GM12878 (cell line): Measurements from ENCODE around the gene DIP2B. TPM values are rescaled to one million over a fixed set of nuclear protein-coding genes. Genes with fewer than 3 reads are reported as not detected.
A peak's percentile ranks its signal among the peaks of the same experiment; 100 is the strongest.

Experiments
- ATAC-seq: fragments of 200-7000 bp; cut with Tn5 transposase; 3 replicates; pipeline ENCODE4 v1.9.1; 2020; ENCODE audit warnings: mild to moderate bottlenecking, moderate library complexity
- BruUV-seq: library from RNA; stranded (reverse); fragments of 400-500 nt; replicated peaks from 2 replicates; lab custom pipeline; 2021; lab: Mats Ljungman, UMichigan
- CTCF ChIA-PET: fragments of 300-600 bp; sonication (Branson Sonifier 250); formaldehyde crosslinking; extraction: SDS; loops from one replicate; lab custom pipeline; 2021; ENCODE audit warnings: inconsistent platforms; lab: Yijun Ruan, JAX
- POLR2A ChIA-PET: fragments of 350-600 bp; formaldehyde crosslinking; extraction: SDS; loops from one replicate; lab custom pipeline; 2021; ENCODE audit warnings: inconsistent platforms; lab: Charles Lee
- RAD21 ChIA-PET: fragments of 300-600 bp; sonication (Branson Sonifier 250); formaldehyde crosslinking; loops from one replicate; lab custom pipeline; 2023; ENCODE audit warnings: antibody characterized with exemption; ENCODE audit not compliant: unreplicated experiment; lab: Charles Lee
- SMC1A ChIA-PET: fragments of 300-600 bp; sonication (Branson Sonifier 250); formaldehyde crosslinking; loops from one replicate; lab custom pipeline; 2023; ENCODE audit not compliant: unreplicated experiment, uncharacterized antibody; lab: Charles Lee
- DNase-seq: peaks from one replicate; pipeline ENCODE4 v3.0.0-alpha.2; 2011; ENCODE audit warnings: low read depth, low spot score
- FAIRE-seq: peaks from 3 replicates; lab custom pipeline; 2011; peaks lifted over from hg19 to GRCh38; lab: Jason Lieb, UNC
- H2AFZ ChIP-seq: 2 replicates; pipeline ENCODE4 v1.6.0; 2011; ENCODE audit warnings: low read depth, low read length, control low read depth; ENCODE audit not compliant: control insufficient read depth
- H3K27ac ChIP-seq: 2 replicates; pipeline ENCODE4 v1.5.1; 2011; ENCODE audit warnings: control low read depth; ENCODE audit not compliant: control insufficient read depth, insufficient read depth
- H3K27me3 ChIP-seq, 2 experiments: replicated peaks in 1 of 2; 2 replicates each; pipeline versions ENCODE4 v1.6.0 to v1.6.1; 2011; ENCODE audit warnings: low read length in 1 of 2; ENCODE audit not compliant: control insufficient read depth in 2 of 2, insufficient read depth in 2 of 2
- H3K36me3 ChIP-seq, 2 experiments: 2 replicates each; pipeline ENCODE4 v1.5.1; 2011; ENCODE audit warnings: low read length in 1 of 2; ENCODE audit not compliant: control insufficient read depth in 2 of 2, insufficient read depth in 2 of 2
- H3K4me1 ChIP-seq: 2 replicates; pipeline ENCODE4 v1.6.1; 2011; ENCODE audit warnings: mild to moderate bottlenecking, low read length, moderate library complexity, mixed read lengths; ENCODE audit not compliant: control insufficient read depth, insufficient read depth
- H3K4me2 ChIP-seq: 2 replicates; pipeline ENCODE4 v1.6.0; 2011; ENCODE audit warnings: control low read depth; ENCODE audit not compliant: control insufficient read depth, insufficient read depth
- H3K4me3 ChIP-seq: fragments of 200-600 bp; sonication (generic); 2 replicates; pipeline ENCODE4 v1.5.1; 2016
- H3K79me2 ChIP-seq: 2 replicates; pipeline ENCODE4 v1.6.0; 2011; ENCODE audit warnings: low read length; ENCODE audit not compliant: control insufficient read depth, insufficient read depth
- H3K9ac ChIP-seq: 2 replicates; pipeline ENCODE4 v1.8.0; 2011; ENCODE audit warnings: low read length, control low read depth, mixed read lengths; ENCODE audit not compliant: control insufficient read depth, insufficient read depth
- H3K9me3 ChIP-seq: replicated peaks from 3 replicates; pipeline ENCODE4 v1.5.1; 2011; ENCODE audit warnings: mild to moderate bottlenecking, low read length; ENCODE audit not compliant: control insufficient read depth, insufficient read depth
- H4K20me1 ChIP-seq: 2 replicates; pipeline ENCODE4 v1.6.0; 2011; ENCODE audit not compliant: control insufficient read depth, insufficient read depth
- EGR1 ChIP-seq, 2 experiments: IDR thresholded peaks; 1 replicate in 1 of 2; 2 replicates in 1 of 2; pipeline ENCODE4 v1.6.1; 2011 to 2012; ENCODE audit warnings: low read depth in 2 of 2, low read length in 2 of 2, borderline replicate concordance in 1 of 2, mild to moderate bottlenecking in 1 of 2, moderate library complexity in 1 of 2
- LARP7 ChIP-seq: fragments of 450-650 bp; IDR thresholded peaks from 2 replicates; pipeline ENCODE4 v1.6.1; 2017; ENCODE audit warnings: mild to moderate bottlenecking
- MEF2B ChIP-seq: fragments of 450-650 bp; IDR thresholded peaks from 2 replicates; pipeline ENCODE4 v1.6.1; 2018; ENCODE audit warnings: mild to moderate bottlenecking, moderate library complexity; ENCODE audit not compliant: partially characterized antibody, poor library complexity, severe bottlenecking
- NBN ChIP-seq: fragments of 450-650 bp; IDR thresholded peaks from 2 replicates; pipeline ENCODE4 v1.6.1; 2016
- WGBS: methylation state at CpG from one replicate; pipeline ENCODE4 v1.1.6; 2016; ENCODE audit warnings: low lambda C conversion rate; ENCODE audit not compliant: insufficient replicate concordance, insufficient coverage; ENCODE audit errors: missing lambda C conversion rate; 5-methylcytosine and 5-hydroxymethylcytosine counted together
- in situ Hi-C: fragments of 300-500 bp; cut with MboI; formaldehyde crosslinking; loops from 9 replicates; pipeline ENCODE4 v1.14.3; 2018; ENCODE audit warnings: mixed read lengths
- intact Hi-C: fragments of 100-400 bp; cut with micrococcal nuclease; formaldehyde crosslinking; loops from one replicate; pipeline ENCODE4 v1.14.2; 2022; ENCODE audit not compliant: unreplicated experiment
- polyA plus RNA-seq, 11 experiments: library from polyadenylated mRNA; depleted of rRNA in 4 of 11; unstranded in 6 of 11; stranded (reverse) in 5 of 11; fragments of >200 nt; fragmentation: Nextera tagmentation in 4 of 11; fragmentation: Illumina TruSeq in 1 of 11; extraction: Ambion mirVana in 4 of 11; extraction: Trizol in 1 of 11; gene quantifications; 1 replicate in 1 of 11; 2 replicates in 10 of 11; pipeline versions ENCODE4 v1.2.1 to v1.2.3, GENCODE V29; 2011 to 2016; ENCODE audit warnings: inconsistent platforms in 2 of 11, missing spikeins in 2 of 11, low read depth in 1 of 11
- total RNA-seq, 4 experiments: library from RNA; depleted of rRNA in 3 of 4; stranded (reverse); fragments of >200 nt in 3 of 4; fragmentation: Illumina TruSeq in 1 of 4; extraction: Trizol in 1 of 4; gene quantifications; 2 replicates each; pipeline versions ENCODE4 v1.2.1 to v1.2.3, GENCODE V29; 2013 to 2021

Gene DIP2B
- total and polyA plus RNA-seq, 10 of the 15 experiments (the other 5 are each of a cell fraction or from before 2014, with no cell fraction given) = 4.5 to 30.0 (median 18.6) TPM

- WGBS = 63% methylated on average over 5 of the region's 6 CpGs
- no peak overlapping the region for H3K4me3 ChIP-seq
- H3K4me1 ChIP-seq = peaks cover 45% of the 10 kb centered on the region
- no peak overlapping the region for H2AFZ ChIP-seq
- TF ChIP-seq EGR1 (IDR thresholded peaks at IDR 0.05; ENCODE audit: borderline replicate concordance in 1 of 2, low read depth in 2 of 2, low read length in 2 of 2) (no peak), NBN (no peak), MEF2B (no peak), LARP7 (no peak)
- ATAC-seq (no peak), FAIRE-seq (no peak), DNase-seq (no peak)
- ChIA-PET CTCF (interaction anchor here (0.8 to 7.2 kb wide), 4 partner anchors 16 to 270 kb away, joined by 3 to 76 read pairs (median 8); partner anchors contain the start of gene DIP2B), RAD21 (interaction anchor here (1.2 to 4.0 kb wide), 4 partner anchors 21 to 155 kb away, joined by 4 to 30 read pairs (median 6); partner anchors contain the start of genes ATF1 and DIP2B), SMC1A (interaction anchor here (0.8 to 4.8 kb wide), 14 partner anchors 10 to 155 kb away, joined by 3 to 35 read pairs (median 4); partner anchors contain the start of gene DIP2B), POLR2A (interaction anchor here (1.2 to 1.8 kb wide), 4 partner anchors 11 to 153 kb away, joined by 3 to 5 read pairs (median 4); no protein-coding TSS in a partner anchor)
- H3K9ac ChIP-seq = peak overlapping the region; percentile 27
- peaks cover 3% of the 10 kb centered on the region for H3K79me2 ChIP-seq
- no peaks in the 10 kb centered on the region for H4K20me1 ChIP-seq
- intact Hi-C loops (loop anchor here (2.0 kb wide), 1 partner anchor 21 kb away; no protein-coding TSS in a partner anchor), in situ Hi-C loops (no loop called here)
- peak overlapping the region; percentile 83 for H3K27ac ChIP-seq
- no TSS peak for BruUV-seq
- H3K4me2 ChIP-seq = 0 out of 2 replicates have a peak overlapping the region, but pooled peaks have one; percentile 5
- no peaks in the 10 kb centered on the region for H3K27me3 ChIP-seq
- no peaks in the 10 kb centered on the region for H3K9me3 ChIP-seq
- no peaks in the 10 kb centered on the region for H3K36me3 ChIP-seq
Observed at GRCh38 chr12:50659690-50660424, 155.1 kb downstream of the DIP2B start.
